GM10266 (cell line): ENCODE data around the gene TES.

Source experiments
- DNase-seq: peaks from one replicate; pipeline ENCODE4 v3.0.0; 2012; ENCODE audit errors: extremely low spot score
- TF ChIP-seq, protein P1 (sequence below): IDR thresholded peaks from 2 replicates; pipeline ENCODE4 v1.5.1; 2012; ENCODE audit warnings: mild to moderate bottlenecking, low read depth; ENCODE audit not compliant: control insufficient read depth, insufficient read depth; ENCODE audit errors: missing control alignments

The TES gene

DNA sequence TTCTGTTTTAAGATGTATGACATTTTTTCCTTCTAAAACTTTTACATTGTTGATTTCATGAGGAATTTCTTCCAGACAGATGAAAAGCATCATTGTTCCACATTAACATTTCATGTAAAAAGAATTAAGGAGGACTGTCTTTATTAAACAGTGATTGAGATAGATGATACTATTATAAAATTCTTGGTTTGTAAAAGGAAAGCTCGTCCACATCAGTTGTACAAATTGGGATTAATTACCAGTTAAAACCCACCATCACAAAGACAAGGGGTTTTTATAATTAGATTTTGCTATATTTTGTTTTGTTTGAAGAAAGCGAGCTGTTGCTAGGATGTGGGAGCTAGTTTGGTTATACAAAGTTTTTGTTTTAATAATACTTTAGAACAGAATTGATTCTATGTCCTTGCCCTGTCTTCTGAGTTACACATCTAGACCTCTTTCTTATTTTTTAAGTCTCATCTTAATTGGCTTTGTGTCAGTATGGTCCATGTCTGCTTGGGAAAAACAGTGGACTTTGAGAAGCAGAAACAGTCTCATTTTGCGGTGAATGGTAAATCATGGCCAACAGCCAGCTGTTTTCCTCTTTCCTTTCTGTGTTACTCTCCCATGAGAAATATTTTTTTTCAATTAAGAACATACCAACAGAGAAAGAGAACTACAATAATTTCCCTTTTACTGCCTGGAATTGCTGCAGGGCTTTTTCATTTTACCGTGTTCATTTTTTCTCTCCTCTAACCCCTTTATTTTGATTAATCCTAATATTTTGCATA lies 3.2 kb downstream of the TES start:
- DNase-seq = no peak

DNA sequence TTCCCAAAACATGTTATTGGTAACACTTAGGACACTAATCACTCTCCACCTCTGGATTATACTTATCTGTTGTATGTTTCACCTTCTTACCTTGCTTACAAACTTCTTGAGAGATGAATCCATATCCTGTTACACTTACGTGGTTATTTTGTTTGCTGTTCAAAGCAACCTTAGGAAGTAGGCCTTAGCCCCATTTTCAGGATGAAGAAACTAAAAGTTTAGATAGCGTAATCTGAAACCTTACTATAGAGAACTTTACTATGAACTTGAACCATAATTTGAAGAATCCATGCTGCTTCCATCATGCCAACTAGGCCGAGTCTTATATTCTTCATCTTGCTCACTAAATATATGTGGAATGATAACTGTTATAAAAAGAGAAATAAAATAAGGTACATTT lies 4.6 kb downstream of the TES start:
- no peak for DNase-seq

More for the DNA sequence above, 3.2 kb downstream of the TES start:
- TF ChIP-seq, protein P1, sequence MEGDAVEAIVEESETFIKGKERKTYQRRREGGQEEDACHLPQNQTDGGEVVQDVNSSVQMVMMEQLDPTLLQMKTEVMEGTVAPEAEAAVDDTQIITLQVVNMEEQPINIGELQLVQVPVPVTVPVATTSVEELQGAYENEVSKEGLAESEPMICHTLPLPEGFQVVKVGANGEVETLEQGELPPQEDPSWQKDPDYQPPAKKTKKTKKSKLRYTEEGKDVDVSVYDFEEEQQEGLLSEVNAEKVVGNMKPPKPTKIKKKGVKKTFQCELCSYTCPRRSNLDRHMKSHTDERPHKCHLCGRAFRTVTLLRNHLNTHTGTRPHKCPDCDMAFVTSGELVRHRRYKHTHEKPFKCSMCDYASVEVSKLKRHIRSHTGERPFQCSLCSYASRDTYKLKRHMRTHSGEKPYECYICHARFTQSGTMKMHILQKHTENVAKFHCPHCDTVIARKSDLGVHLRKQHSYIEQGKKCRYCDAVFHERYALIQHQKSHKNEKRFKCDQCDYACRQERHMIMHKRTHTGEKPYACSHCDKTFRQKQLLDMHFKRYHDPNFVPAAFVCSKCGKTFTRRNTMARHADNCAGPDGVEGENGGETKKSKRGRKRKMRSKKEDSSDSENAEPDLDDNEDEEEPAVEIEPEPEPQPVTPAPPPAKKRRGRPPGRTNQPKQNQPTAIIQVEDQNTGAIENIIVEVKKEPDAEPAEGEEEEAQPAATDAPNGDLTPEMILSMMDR = no peak

DNA sequence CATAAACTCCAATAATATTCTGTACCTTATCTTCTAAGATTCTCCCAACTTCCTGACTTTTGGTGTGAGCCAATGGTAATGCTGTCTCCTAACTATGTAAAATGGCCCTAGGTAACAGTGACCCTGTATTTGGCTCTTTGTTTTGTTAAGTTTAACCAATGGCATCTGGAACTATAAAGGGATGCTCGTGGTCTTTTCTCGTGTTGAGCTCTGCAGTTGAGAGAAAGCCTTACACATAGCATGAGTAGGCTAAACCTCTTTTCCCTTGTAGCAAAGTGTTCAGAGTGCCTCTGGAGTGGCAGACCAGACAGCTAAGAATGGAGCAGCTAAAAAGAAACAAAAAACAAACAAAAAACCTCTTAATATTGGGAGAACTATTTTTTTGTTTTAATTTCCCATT lies 5.2 kb downstream of the TES start:
- no peak for DNase-seq
- TF ChIP-seq, protein P1 = no peak

More for the DNA sequence above, 4.6 kb downstream of the TES start:
- TF ChIP-seq, protein P1 = no peak

DNA sequence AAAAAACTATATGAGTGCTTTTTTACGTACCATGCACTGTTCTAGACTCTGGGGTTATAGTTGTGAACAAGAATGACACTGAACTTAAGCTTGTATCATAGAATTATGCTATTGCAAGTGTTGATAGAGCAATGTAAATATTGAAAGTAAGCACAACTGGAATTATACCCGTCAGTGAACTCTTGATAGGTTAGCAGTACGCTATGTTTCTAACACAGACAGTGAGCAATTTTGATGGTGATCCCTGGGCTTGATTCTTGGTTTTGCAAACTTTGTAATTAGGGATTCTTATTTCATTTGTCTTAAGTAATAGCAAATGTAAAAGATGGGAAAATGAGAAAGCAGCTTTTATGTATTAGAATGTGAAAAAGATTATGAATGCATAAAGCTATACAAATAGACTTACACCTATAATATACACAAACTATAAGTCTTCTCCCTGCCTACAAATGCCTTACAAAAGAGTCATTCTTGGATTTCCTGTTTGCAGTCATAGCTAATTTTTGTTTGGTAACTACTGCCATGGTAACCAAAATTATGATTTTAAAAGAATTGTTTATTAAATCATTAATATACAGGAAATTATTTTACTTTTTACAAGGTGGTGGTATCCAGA lies 6.7 kb downstream of the TES start:
- TF ChIP-seq, protein P1 = no peak
- DNase-seq = no peak

DNA sequence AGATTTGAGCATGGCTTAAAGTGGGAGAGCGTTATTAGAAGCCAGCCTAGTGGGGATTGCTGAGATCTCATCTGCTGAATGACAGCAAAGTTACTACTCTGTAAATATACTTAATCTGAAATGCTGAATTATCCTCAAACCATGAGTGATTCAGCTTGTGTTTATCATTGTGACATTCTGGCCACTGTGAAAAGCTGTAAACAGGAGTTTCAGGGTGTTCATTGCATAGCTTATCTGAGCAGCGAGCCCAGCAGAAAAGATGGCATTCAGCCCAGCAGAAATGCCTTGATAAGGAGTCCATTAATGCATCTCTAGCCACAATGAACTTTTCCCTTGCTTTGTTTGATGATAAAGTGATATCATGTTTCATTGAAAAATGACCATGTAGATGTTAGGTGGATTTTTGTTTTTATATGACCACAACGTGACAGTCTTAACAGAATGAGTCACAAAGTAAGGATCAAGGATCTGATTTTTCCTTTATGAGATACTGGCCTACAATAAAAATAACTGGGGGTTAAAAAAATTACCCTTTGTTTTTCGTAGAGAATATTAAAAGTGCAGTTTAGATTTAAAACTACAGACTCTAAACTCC lies 7.8 kb downstream of the TES start:
- TF ChIP-seq, protein P1 = no peak
- DNase-seq = no peak

DNA sequence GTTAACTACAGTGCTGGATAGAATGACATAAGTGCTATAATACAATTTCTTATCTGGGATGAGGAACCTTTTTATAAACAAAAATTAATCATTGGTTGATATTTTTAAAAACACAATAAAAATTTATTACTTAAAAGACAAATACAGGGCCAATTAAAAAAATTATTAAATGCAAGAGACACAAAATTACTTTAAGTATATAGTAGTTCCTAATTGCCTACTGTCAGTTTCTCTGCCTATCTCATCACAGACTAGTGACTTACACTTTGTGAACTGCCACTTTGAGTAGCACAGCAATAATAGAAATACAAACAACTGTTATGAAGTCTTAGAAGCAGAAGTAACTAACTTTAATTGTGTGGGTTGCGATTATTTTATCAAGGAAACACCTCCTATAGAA lies 8.4 kb downstream of the TES start:
- DNase-seq = no peak
- TF ChIP-seq, protein P1 = no peak

DNA sequence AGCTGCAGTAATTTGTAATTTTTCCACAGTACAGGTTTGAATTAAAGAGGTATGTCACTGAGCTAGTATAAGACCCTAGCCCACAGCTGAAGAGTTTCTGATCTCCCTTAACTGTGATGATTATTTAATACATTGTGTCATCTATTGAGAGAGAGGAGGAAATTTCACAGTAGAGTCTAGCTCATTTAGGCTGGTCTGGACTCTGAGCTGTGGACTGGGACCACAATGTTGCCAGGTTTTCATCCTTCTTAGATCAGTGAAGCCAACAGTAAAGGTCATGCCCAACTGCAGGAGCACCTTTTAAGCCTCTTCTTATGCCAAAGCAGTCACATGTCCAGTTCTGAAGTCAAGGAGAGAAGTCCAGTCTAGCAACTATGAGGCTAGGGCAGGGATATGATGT lies 8.9 kb downstream of the TES start:
- no peak for DNase-seq
- TF ChIP-seq, protein P1 = no peak
